CD1c-positive myeloid dendritic cell (primary cell): ENCODE measurements around the gene CASZ1.

Experiments used
- DNase-seq: peaks from one replicate; pipeline ENCODE4 v3.0.0-alpha.2; 2016; ENCODE audit errors: extremely low spot score

The CASZ1 gene

GRCh38 chr1:10796029-10796944, at the start of gene CASZ1:
Gene CASZ1 (minus strand): TSS chr1:10796646. CDS start chr1:10693889, 102,757 bp downstream.
- no peak for DNase-seq

GRCh38 chr1:10843697-10844096, 47.3 kb upstream of the CASZ1 start:
- no peak for DNase-seq

DNA sequence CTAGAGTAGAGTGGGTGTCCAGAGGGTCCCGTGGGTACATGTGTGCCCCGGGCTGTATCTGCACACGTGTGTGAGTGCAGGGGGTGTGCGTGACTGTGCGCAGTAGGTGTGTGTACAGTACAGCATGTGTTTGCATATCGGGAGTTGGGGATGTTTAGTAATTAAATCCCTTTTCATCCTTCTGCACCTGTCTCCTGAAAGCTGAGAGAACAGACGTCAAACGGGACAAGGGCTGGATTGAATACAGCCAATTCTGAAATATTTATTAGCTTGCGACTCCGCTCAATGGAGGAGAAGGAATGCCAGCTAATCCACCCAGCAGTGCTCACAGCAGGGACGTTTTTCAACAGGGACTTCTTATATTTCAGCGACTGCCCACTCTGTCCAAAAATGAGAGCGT, 44.7 kb upstream of the CASZ1 start:
- DNase-seq = no peak

- DNase-seq = no peak
Measured at GRCh38 chr1:10839188-10839770, 42.8 kb upstream of the CASZ1 start.

DNA sequence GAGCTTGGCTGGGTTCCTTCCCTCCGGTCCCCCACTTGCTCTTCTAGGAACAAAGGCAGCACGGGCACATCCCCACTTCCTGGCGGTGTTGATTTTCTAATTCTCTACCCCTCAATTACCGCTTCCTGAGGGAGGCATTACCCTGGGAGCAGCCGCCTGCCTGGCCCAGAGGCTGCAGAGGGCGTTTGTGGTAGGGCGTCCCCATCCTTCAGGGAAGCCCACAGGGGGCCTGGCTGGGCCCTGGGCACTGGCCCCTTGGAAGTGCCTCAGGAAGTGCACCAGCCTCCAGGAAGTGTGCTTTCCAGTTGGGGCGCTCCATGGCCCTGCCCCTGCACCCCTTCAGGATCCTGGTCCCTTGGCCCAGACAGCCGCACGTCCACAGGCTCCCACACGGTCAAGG, 42.1 kb upstream of the CASZ1 start:
- no peak for DNase-seq

GRCh38 chr1:10836726-10837125, 40.3 kb upstream of the CASZ1 start:
- DNase-seq = no peak

DNA sequence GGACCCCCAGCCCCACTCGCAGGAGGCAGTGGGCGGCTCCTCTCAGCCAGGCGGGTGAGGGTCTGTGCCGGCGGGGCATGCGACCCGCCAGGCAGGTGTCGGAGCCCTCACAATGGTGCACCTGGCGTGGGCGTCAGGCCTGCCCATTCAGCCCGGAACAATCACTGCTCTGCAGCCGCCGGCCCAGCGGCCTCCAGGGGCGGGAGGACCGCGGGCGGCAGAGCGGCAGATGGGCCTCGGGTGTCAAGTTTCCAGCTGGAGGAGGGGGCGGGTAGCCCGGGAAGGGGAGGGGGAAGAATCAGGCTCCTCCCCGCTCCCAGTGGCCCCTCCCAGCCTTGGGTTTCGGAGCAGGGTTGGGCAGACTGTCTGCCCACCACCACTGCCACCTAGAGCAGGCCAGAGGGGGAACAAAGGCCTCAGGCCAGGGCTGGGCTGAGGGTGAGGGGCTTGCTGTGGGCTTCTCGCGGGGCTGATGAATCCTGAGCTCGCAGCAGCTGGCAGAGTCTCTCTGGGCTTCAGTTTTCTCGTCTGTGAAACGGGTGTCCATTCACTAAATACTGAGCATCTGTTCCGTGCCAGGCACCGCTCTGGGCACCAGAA, 39.5 kb upstream of the CASZ1 start:
- peak; percentile 3 for DNase-seq

DNA sequence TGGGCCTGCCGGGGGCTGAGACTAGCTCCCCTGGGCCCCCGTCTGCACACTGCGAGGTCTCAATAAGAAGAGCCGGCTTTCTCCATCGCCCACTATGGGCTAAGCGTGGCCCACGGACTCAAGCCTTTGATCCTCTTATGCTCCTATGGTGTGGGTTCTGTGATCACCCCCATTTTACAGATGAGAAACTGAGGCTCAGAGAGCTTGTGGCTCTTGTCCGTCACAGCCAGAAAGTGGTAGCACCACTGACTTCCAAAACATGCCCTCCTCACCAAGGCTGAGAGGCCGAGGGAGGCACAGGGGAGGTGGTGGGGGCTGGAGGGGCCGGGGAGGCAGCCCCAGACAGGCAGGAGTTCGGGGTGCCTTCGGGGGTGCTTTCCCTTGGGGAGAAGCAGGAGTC, 39.0 kb upstream of the CASZ1 start:
- DNase-seq = no peak

DNA sequence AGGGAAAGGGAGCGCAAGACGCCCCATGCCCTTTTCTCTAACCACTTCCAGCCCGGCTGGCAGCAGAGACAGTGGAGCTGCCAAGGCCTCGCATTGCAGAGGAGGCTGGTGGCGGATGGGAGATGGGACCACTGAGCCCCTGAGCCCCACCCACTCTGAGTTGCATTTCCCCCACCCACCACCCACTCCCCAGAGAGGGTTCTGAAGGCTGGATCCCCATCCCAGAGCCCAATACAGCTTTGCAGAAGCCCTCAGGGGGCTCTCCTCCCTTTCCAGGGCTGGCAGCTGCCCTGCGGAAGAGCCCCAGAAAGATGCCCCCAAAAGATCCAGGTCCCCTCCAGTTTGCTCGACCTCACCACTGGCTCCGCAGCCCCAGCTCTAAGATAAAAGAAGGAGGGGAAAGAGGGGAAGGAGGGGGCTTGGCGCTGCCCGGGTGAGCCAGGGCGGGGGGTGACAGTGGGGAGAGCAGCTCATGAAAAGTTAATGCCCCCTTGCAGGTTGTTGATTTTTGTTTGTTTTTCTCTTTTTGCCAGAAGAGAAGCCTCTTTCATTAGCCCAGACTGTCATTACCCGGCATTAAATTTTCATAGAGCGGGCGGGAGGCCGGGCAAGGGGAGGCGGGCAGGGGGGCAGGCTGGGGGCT, 38.4 kb upstream of the CASZ1 start:
- DNase-seq = no peak

DNA sequence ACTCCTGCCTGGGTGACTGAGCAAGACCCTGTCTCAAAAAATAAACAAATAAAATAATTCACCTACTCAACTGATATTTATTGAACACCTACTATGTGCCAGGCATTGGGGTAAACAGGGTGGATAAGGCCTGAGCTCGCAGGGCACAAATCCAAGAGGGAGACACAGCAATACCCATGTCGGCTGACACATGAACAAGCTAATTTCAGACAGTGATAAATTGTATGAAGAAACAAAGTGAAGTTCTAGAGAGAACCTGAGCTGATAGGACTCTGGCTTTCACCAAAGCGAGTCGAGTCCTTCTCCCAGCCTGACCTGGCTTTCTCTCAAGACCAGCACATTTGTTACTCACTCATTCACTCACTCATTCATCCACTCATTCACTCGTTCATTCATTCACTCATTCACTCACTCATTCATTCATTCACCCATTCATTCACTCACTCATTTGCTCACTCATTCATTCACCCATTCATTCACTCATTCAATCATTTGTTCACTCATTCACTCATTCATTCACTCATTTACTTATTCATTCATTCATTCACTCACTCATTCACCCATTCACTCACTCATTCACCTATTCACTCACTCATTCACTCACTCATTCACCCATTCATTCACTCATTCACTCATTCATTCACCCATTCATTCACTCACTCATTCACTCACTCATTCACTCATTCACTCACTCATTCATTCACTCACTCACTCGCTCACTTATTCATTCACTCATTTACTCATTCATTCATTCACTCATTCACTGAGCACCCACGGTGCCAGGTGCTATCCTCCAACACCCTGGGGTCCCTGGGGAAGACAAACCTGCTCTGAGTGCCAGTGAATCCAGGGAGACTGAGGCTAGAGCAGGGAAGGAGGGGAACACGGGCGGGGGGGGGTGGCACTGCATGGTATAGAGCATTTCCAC, 37.4 kb upstream of the CASZ1 start:
- no peak for DNase-seq

DNA sequence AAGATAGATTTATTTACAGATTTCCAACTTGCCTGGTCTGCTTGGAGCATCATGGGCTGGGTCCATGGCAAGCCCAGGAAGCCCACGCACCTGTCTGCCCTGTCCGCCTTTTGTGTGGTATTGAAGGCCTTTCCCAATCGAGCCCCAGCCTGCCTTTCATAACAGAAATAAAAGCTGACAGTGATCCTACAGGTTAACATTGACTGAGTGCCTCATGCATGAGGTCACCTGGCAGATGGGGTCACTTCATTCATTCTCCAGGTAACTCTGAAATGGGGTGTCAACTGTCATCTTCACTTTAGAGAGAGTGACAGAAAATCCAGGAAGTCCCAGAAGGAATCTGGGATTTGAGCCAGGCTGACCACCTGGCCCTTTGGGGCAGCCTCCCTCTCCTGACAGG, 36.3 kb upstream of the CASZ1 start:
- no peak for DNase-seq

GRCh38 chr1:10830961-10831668, 34.7 kb upstream of the CASZ1 start:
- no peak for DNase-seq

DNA sequence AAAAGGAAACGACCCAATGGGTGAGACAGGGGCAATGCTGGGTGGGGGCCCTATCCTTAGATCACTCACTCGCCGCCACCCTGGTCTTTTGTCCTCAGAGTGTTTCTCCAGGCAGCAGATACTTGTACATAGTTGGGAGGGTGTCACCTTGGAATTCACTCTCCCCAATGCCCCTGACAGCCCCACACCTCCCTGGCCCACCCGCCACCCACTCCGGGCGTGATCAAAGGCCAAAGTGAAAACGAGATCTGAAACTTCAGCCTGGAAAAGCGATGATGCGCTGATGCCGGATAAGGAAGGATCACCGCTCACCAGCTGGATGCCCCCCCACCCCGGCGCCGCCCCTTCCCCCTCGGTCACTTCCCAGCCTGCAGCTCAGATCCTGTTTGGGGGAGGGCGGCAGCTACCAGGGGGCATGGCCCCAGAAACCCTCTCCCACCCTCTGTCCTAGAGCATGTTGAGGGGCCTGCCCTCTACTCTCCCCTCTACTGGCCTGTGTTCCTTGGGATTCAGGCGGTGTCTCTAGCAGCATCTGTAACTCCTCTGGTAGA, 33.6 kb upstream of the CASZ1 start:
- peak; percentile 23 for DNase-seq

GRCh38 chr1:10829067-10829818, 32.8 kb upstream of the CASZ1 start:
- no peak for DNase-seq

GRCh38 chr1:10827377-10828333, 31.2 kb upstream of the CASZ1 start:
- no peak for DNase-seq

- DNase-seq = no peak
Measured at GRCh38 chr1:10825592-10825991, 29.1 kb upstream of the CASZ1 start.

GRCh38 chr1:10824821-10825540, 28.5 kb upstream of the CASZ1 start:
- no peak for DNase-seq

- no peak for DNase-seq
Measured at GRCh38 chr1:10823000-10823401, 26.6 kb upstream of the CASZ1 start.
